ENCODE data around the gene ZDHHC11.
"Not testable (repeated sequence)": the region's sequence is repeated elsewhere in the genome, so short reads cannot be mapped to it uniquely, and the experiment has no call there.

The ZDHHC11 gene

GRCh38 chr5:843371-843770 lies 7.4 kb downstream of the ZDHHC11 start:
- FAIRE-seq: not testable (repeated sequence)

GRCh38 chr5:842402-843221 lies 8.2 kb downstream of the ZDHHC11 start:
- not testable (repeated sequence) for FAIRE-seq

- FAIRE-seq: not testable (repeated sequence)
Observed at GRCh38 chr5:841531-842401, 9.0 kb downstream of the ZDHHC11 start.

GRCh38 chr5:840974-841435 lies 9.8 kb downstream of the ZDHHC11 start:
- not testable (repeated sequence) for FAIRE-seq

GRCh38 chr5:840118-840973 lies 10.4 kb downstream of the ZDHHC11 start:
- FAIRE-seq: not testable (repeated sequence)

GRCh38 chr5:838431-838851 lies 12.3 kb downstream of the ZDHHC11 start:
- FAIRE-seq: not testable (repeated sequence)

GRCh38 chr5:837621-838121 lies 13.1 kb downstream of the ZDHHC11 start:
- FAIRE-seq: not testable (repeated sequence)

- not testable (repeated sequence) for FAIRE-seq
Observed at GRCh38 chr5:835933-836612, 14.7 kb downstream of the ZDHHC11 start.

- FAIRE-seq: not testable (repeated sequence)
Observed at GRCh38 chr5:834013-834412, 16.8 kb downstream of the ZDHHC11 start.

GRCh38 chr5:828194-828593 lies 22.6 kb downstream of the ZDHHC11 start:
- not testable (repeated sequence) for FAIRE-seq

GRCh38 chr5:825544-825943 lies 25.2 kb downstream of the ZDHHC11 start:
- FAIRE-seq: not testable (repeated sequence)

- FAIRE-seq: no peak
Observed at GRCh38 chr5:821504-821903, 29.3 kb downstream of the ZDHHC11 start.

- no peak for FAIRE-seq
Observed at GRCh38 chr5:820245-820644, 30.5 kb downstream of the ZDHHC11 start.

GRCh38 chr5:819078-819477 lies 31.7 kb downstream of the ZDHHC11 start:
- FAIRE-seq: no peak

GRCh38 chr5:816176-816575 lies 34.6 kb downstream of the ZDHHC11 start:
- no peak for FAIRE-seq

GRCh38 chr5:815449-815848 lies 35.3 kb downstream of the ZDHHC11 start:
- FAIRE-seq: no peak

- not testable (repeated sequence) for FAIRE-seq
Observed at GRCh38 chr5:813575-813974, 37.2 kb downstream of the ZDHHC11 start.

GRCh38 chr5:811384-811783 lies 39.4 kb downstream of the ZDHHC11 start:
- FAIRE-seq: not testable (repeated sequence)

GRCh38 chr5:807719-808514 lies 42.9 kb downstream of the ZDHHC11 start:
- not testable (repeated sequence) for FAIRE-seq

GRCh38 chr5:801472-801871 lies 49.3 kb downstream of the ZDHHC11 start:
- FAIRE-seq: no peak

GRCh38 chr5:801055-801454 lies 49.7 kb downstream of the ZDHHC11 start:
- not testable (repeated sequence) for FAIRE-seq
